WTC11 (cell line): ENCODE results near the gene JHY.

ENCODE experiments used
- CTCF ChIP-seq: fragments of 200-600 bp; IDR thresholded peaks from 2 replicates; pipeline ENCODE4 v1.8.0; 2022; ENCODE audit warnings: antibody characterized with exemption
- E2F1 ChIP-seq: sonication (generic); formaldehyde crosslinking; IDR thresholded peaks from 2 replicates; pipeline ENCODE4 v1.8.0; 2022; ENCODE audit warnings: mild to moderate bottlenecking, missing genetic modification reagents
- HMGXB4 ChIP-seq: sonication (generic); formaldehyde crosslinking; IDR thresholded peaks from 2 replicates; pipeline ENCODE4 v1.8.1; 2023; ENCODE audit warnings: mild to moderate bottlenecking, moderate library complexity, missing genetic modification reagents
- JAZF1 ChIP-seq: fragments of 250-450 bp; sonication (Bioruptor Pico); IDR thresholded peaks from 2 replicates; pipeline ENCODE4 v1.9.0; 2021; ENCODE audit warnings: moderate library complexity, mild to moderate bottlenecking, inconsistent platforms
- NFYB ChIP-seq: sonication (generic); formaldehyde crosslinking; conservative IDR thresholded peaks from 2 replicates; pipeline ENCODE4 v1.8.0; 2022; ENCODE audit warnings: low read depth, missing genetic modification reagents
- PRDM15 ChIP-seq: sonication (generic); formaldehyde crosslinking; IDR thresholded peaks from 2 replicates; pipeline ENCODE4 v1.8.0; 2022; ENCODE audit warnings: missing genetic modification reagents
- SMAD4 ChIP-seq: sonication (generic); formaldehyde crosslinking; IDR thresholded peaks from 2 replicates; pipeline ENCODE4 v1.8.0; 2022; ENCODE audit warnings: mild to moderate bottlenecking, missing genetic modification reagents
- TEAD4 ChIP-seq: sonication (generic); formaldehyde crosslinking; IDR thresholded peaks from 2 replicates; pipeline ENCODE4 v1.8.0; 2022; ENCODE audit warnings: mild to moderate bottlenecking, missing genetic modification reagents
- ZNF263 ChIP-seq: sonication (generic); formaldehyde crosslinking; IDR thresholded peaks from 2 replicates; pipeline ENCODE4 v1.8.1; 2022; ENCODE audit warnings: low read depth, mild to moderate bottlenecking, moderate library complexity, missing genetic modification reagents
- ZNF416 ChIP-seq: fragments of 250-450 bp; sonication (Bioruptor Pico); IDR thresholded peaks from 2 replicates; pipeline ENCODE4 v1.9.0; 2021; ENCODE audit warnings: mild to moderate bottlenecking, inconsistent platforms

GRCh38 chr11:122902951-122903350, 20.4 kb downstream of the JHY start:
- TF ChIP-seq PRDM15 (no peak), CTCF (no peak), NFYB (CRISPR knock-in tag) (no peak), JAZF1 (CRISPR knock-in tag) (no peak), HMGXB4 (CRISPR knock-in tag) (no peak), ZNF263 (CRISPR knock-in tag) (no peak), E2F1 (CRISPR knock-in tag) (no peak), ZNF416 (CRISPR knock-in tag) (no peak), SMAD4 (CRISPR knock-in tag) (no peak), TEAD4 (CRISPR knock-in tag) (no peak)
